Keratinocyte (primary cell): ENCODE results near the gene C22orf39. TPM values are rescaled to one million over a fixed set of nuclear protein-coding genes. Genes with fewer than 3 reads are reported as not detected.

Source experiments
- DNase-seq: peaks from one replicate; pipeline ENCODE4 v3.0.0-alpha.2; 2011; ENCODE audit warnings: low read depth, missing footprints, low spot score
- FAIRE-seq: peaks from 2 replicates; lab custom pipeline; 2011; peaks lifted over from hg19 to GRCh38; lab: Jason Lieb, UNC
- H2AFZ ChIP-seq: 2 replicates; pipeline ENCODE4 v1.6.0; 2012; ENCODE audit warnings: low read length, control low read depth, inconsistent platforms; ENCODE audit not compliant: control insufficient read depth
- H3K27ac ChIP-seq: 2 replicates; pipeline ENCODE4 v1.5.1; 2011; ENCODE audit warnings: low read length; ENCODE audit not compliant: control insufficient read depth, insufficient read depth
- H3K27me3 ChIP-seq: 3 replicates; pipeline ENCODE4 v1.6.0; 2011; ENCODE audit warnings: low read length; ENCODE audit not compliant: control insufficient read depth, insufficient read depth; ENCODE audit errors: extremely low read depth
- H3K36me3 ChIP-seq, 2 experiments: 2 replicates in 1 of 2; 3 replicates in 1 of 2; pipeline ENCODE4 v1.5.1; 2011; ENCODE audit warnings: low read length in 2 of 2, mild to moderate bottlenecking in 1 of 2; ENCODE audit not compliant: control insufficient read depth in 2 of 2, insufficient read depth in 2 of 2; ENCODE audit errors: extremely low read depth in 1 of 2
- H3K4me1 ChIP-seq: 3 replicates; pipeline ENCODE4 v1.5.1; 2011; ENCODE audit warnings: low read length; ENCODE audit not compliant: control insufficient read depth, insufficient read depth; ENCODE audit errors: extremely low read depth
- H3K4me2 ChIP-seq: 3 replicates; pipeline ENCODE4 v1.6.0; 2011; ENCODE audit warnings: low read depth, low read length; ENCODE audit not compliant: control insufficient read depth, insufficient read depth; ENCODE audit errors: extremely low read depth
- H3K4me3 ChIP-seq, 3 experiments: fragments of 200-600 bp in 1 of 3; sonication (generic) in 1 of 3; 2 replicates in 2 of 3; 3 replicates in 1 of 3; pipeline ENCODE4 v1.5.1; 2011 to 2016; ENCODE audit warnings: low read length in 3 of 3, mild to moderate bottlenecking in 3 of 3, control low read depth in 2 of 3, inconsistent platforms in 1 of 3, low read depth in 1 of 3, mixed read lengths in 1 of 3, mixed run types in 1 of 3, moderate library complexity in 1 of 3; ENCODE audit not compliant: control insufficient read depth in 2 of 3, insufficient read depth in 2 of 3; ENCODE audit errors: extremely low read depth in 1 of 3
- H3K79me2 ChIP-seq: 2 replicates; pipeline ENCODE4 v1.6.0; 2012; ENCODE audit warnings: low read length; ENCODE audit not compliant: control insufficient read depth, insufficient read depth
- H3K9ac ChIP-seq: 3 replicates; pipeline ENCODE4 v1.6.0; 2011; ENCODE audit warnings: low read length; ENCODE audit not compliant: control insufficient read depth, insufficient read depth; ENCODE audit errors: extremely low read depth
- H3K9me1 ChIP-seq: 3 replicates; pipeline ENCODE4 v1.6.0; 2011; ENCODE audit warnings: low read length; ENCODE audit not compliant: control insufficient read depth, insufficient read depth; ENCODE audit errors: extremely low read depth
- H3K9me3 ChIP-seq: 2 replicates; pipeline ENCODE4 v1.5.1; 2012; ENCODE audit warnings: low read depth, low read length; ENCODE audit not compliant: control insufficient read depth
- H4K20me1 ChIP-seq: 3 replicates; pipeline ENCODE4 v1.6.0; 2011; ENCODE audit warnings: low read length; ENCODE audit not compliant: control insufficient read depth, insufficient read depth; ENCODE audit errors: extremely low read depth
- CTCF ChIP-seq, 3 experiments: IDR thresholded peaks in 1 of 3; conservative IDR thresholded peaks in 1 of 3; optimal IDR thresholded peaks in 1 of 3; 2 replicates in 2 of 3; 3 replicates in 1 of 3; pipeline versions ENCODE3 to v1.5.1; 2011; ENCODE audit warnings: low read length in 3 of 3, mild to moderate bottlenecking in 3 of 3, moderate library complexity in 2 of 3, control low read depth in 1 of 3, inconsistent platforms in 1 of 3; ENCODE audit not compliant: insufficient read depth in 2 of 3; ENCODE audit errors: extremely low read depth in 1 of 3
- EZH2 ChIP-seq: IDR thresholded peaks from one replicate; pipeline ENCODE4 v1.6.1; 2012; ENCODE audit warnings: inconsistent platforms, mild to moderate bottlenecking, low read length, moderate library complexity
- dilution Hi-C: fragments of 300-500 bp; cut with MboI; formaldehyde crosslinking; loops from one replicate; pipeline ENCODE4 v1.7.0; 2020; ENCODE audit warnings: low sequenced_read_pairs; ENCODE audit not compliant: extremely low pct_ligation_motif_present
- polyA plus RNA-seq, 5 experiments: library from polyadenylated mRNA; depleted of rRNA in 3 of 5; stranded (reverse) in 3 of 5; stranded (forward) in 1 of 5; unstranded in 1 of 5; fragments of >200 nt; gene quantifications; 1 replicate in 1 of 5; 2 replicates in 3 of 5; 3 replicates in 1 of 5; pipeline versions ENCODE4 v1.2.1 to v1.2.3, GENCODE V29; 2011 to 2012; ENCODE audit warnings: missing spikeins in 2 of 5, low read depth in 1 of 5, low replicate concordance in 1 of 5

C22orf39 gene
- polyA plus RNA-seq, 1 donor (not counting 4 experiments of a cell fraction or from before 2014, with no cell fraction given): 13.8 TPM

- Histone ChIP-seq H3K27ac (no peak overlapping the region), H3K9me1 (no peaks in the 10 kb centered on the region), H3K9me3 (no peaks in the 10 kb centered on the region), H3K4me1 (no peaks in the 10 kb centered on the region), H3K4me2 (no peak overlapping the region), H3K4me3 (no peak overlapping the region), H2AFZ (no peak overlapping the region), H3K36me3 (peaks cover 0 to 2% of the 10 kb centered on the region in 2 experiments), H4K20me1 (no peaks in the 10 kb centered on the region), H3K79me2 (no peaks in the 10 kb centered on the region), H3K9ac (no peak overlapping the region), H3K27me3 (no peaks in the 10 kb centered on the region)
- dilution Hi-C loops: no loop called here
- FAIRE-seq (no peak), DNase-seq (no peak)
- no peak for TF ChIP-seq CTCF (optimal IDR thresholded peaks at IDR 0.05 in 1 of 3, IDR thresholded peaks at IDR 0.05 in 1 of 3, conservative IDR thresholded peaks at IDR 0.05 in 1 of 3; ENCODE audit: extremely low read depth in 1 of 3, insufficient read depth in 2 of 3, low read length in 3 of 3)
Measured at GRCh38 chr22:19496324-19496630, 48.8 kb upstream of the C22orf39 start.

- H3K4me3 ChIP-seq: no peak overlapping the region
- no peak overlapping the region for H3K4me2 ChIP-seq
- no peaks in the 10 kb centered on the region for H3K4me1 ChIP-seq
- H3K79me2 ChIP-seq: no peaks in the 10 kb centered on the region
- H3K9me1 ChIP-seq: no peaks in the 10 kb centered on the region
- no peaks in the 10 kb centered on the region for H3K27me3 ChIP-seq
- no peak overlapping the region for H3K9ac ChIP-seq
- H3K27ac ChIP-seq: no peak overlapping the region
- FAIRE-seq: no peak
- H3K36me3 ChIP-seq: peaks cover 0 to 2% of the 10 kb centered on the region in 2 experiments
- dilution Hi-C loops: no loop called here
- no peaks in the 10 kb centered on the region for H4K20me1 ChIP-seq
- DNase-seq: no peak
- no peak overlapping the region for H2AFZ ChIP-seq
- TF ChIP-seq CTCF (optimal IDR thresholded peaks at IDR 0.05 in 1 of 3, IDR thresholded peaks at IDR 0.05 in 1 of 3, conservative IDR thresholded peaks at IDR 0.05 in 1 of 3; ENCODE audit: extremely low read depth in 1 of 3, insufficient read depth in 2 of 3, low read length in 3 of 3): no peak
- no peak for TF ChIP-seq EZH2
- H3K9me3 ChIP-seq: no peaks in the 10 kb centered on the region
Measured at GRCh38 chr22:19495562-19496323, 48.2 kb upstream of the C22orf39 start.
